Kidney epithelial cell (primary cell): ENCODE measurements around the gene GNB4. TPM values are rescaled to one million over a fixed set of nuclear protein-coding genes. Genes with fewer than 3 reads are reported as not detected.

Experiments
- DNase-seq: peaks from one replicate; pipeline ENCODE4 v3.0.0-alpha.2; 2010; ENCODE audit warnings: low read depth
- H3K27me3 ChIP-seq: 2 replicates; pipeline ENCODE4 v1.6.0; 2011; ENCODE audit warnings: low read length; ENCODE audit not compliant: control insufficient read depth, insufficient read depth
- H3K36me3 ChIP-seq: 2 replicates; pipeline ENCODE4 v1.5.1; 2011; ENCODE audit warnings: low read length; ENCODE audit not compliant: control insufficient read depth, insufficient read depth
- H3K4me3 ChIP-seq: 2 replicates; pipeline ENCODE4 v1.5.1; 2011; ENCODE audit warnings: low read depth, mild to moderate bottlenecking, control low read depth, low read length
- total RNA-seq: library from RNA; depleted of rRNA; stranded (reverse); fragments of >200 nt; gene quantifications from 2 replicates; pipeline ENCODE4 v1.2.3, GENCODE V29; 2015
- TF ChIP-seq, protein P1 (sequence below): IDR thresholded peaks from 2 replicates; pipeline ENCODE4 v1.5.1; 2011; ENCODE audit warnings: mild to moderate bottlenecking, moderate library complexity, low read length, control low read depth, inconsistent platforms; ENCODE audit not compliant: insufficient read depth, poor library complexity, severe bottlenecking

The GNB4 gene
- total RNA-seq, 1 donor from 2014 or later: 26.2 TPM

DNA sequence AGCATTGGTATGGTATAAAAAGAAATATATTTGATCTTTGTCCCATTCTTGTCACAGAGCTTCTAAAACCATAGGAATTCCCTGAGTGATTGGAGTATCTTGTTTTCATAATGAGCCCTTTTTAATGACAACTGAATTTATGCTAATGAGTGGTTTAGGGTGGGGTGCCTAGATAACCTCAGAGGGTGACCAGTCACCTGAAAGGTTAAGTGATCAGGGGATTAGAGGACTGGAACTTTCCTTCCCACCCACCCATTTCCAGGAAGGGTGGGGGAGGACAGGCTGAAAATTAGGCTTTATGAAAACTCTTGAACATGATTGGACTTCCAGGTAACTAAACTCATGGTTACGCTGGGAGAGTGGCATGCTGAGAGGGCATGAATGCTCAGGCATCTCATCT lies 95.3 kb downstream of the GNB4 start:
- no peak overlapping the region for H3K4me3 ChIP-seq
- no peaks in the 10 kb centered on the region for H3K36me3 ChIP-seq
- no peaks in the 10 kb centered on the region for H3K27me3 ChIP-seq
- TF ChIP-seq, protein P1, sequence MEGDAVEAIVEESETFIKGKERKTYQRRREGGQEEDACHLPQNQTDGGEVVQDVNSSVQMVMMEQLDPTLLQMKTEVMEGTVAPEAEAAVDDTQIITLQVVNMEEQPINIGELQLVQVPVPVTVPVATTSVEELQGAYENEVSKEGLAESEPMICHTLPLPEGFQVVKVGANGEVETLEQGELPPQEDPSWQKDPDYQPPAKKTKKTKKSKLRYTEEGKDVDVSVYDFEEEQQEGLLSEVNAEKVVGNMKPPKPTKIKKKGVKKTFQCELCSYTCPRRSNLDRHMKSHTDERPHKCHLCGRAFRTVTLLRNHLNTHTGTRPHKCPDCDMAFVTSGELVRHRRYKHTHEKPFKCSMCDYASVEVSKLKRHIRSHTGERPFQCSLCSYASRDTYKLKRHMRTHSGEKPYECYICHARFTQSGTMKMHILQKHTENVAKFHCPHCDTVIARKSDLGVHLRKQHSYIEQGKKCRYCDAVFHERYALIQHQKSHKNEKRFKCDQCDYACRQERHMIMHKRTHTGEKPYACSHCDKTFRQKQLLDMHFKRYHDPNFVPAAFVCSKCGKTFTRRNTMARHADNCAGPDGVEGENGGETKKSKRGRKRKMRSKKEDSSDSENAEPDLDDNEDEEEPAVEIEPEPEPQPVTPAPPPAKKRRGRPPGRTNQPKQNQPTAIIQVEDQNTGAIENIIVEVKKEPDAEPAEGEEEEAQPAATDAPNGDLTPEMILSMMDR: no peak
- DNase-seq: no peak

DNA sequence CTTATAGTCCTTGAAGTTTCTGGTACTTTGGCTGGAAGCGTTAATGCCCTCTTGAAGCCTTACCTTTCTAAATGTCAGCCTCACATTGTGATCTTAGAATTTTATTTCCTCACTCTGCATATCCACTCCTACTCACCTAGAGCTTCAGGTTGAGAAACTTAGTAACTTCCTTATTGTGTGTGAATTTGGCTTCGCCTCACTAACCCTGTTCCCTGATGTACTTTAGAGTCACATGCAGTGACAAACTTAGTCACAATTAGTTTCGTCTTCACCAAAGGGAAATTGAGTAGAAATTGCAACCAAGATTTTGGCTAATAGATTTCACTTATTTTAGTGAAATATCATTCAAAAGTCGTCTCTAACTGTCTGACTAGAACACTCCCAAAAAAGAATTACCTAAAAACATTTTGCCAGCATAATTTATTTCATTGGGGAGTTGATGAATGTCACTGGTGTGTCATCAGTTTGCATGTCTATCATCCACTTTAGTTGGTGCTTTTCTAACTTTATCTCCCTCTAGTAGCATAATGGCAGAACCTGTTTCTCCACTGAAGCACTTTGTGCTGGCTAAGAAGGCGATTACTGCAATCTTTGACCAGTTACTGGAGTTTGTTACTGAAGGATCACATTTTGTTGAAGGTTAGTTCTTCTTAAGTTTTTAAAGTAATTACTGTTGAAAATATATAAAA lies 102.8 kb downstream of the GNB4 start:
- no peaks in the 10 kb centered on the region for H3K27me3 ChIP-seq
- H3K4me3 ChIP-seq: peak overlapping the region; percentile 76
- TF ChIP-seq, protein P1: no peak
- no peak for DNase-seq
- no peaks in the 10 kb centered on the region for H3K36me3 ChIP-seq

DNA sequence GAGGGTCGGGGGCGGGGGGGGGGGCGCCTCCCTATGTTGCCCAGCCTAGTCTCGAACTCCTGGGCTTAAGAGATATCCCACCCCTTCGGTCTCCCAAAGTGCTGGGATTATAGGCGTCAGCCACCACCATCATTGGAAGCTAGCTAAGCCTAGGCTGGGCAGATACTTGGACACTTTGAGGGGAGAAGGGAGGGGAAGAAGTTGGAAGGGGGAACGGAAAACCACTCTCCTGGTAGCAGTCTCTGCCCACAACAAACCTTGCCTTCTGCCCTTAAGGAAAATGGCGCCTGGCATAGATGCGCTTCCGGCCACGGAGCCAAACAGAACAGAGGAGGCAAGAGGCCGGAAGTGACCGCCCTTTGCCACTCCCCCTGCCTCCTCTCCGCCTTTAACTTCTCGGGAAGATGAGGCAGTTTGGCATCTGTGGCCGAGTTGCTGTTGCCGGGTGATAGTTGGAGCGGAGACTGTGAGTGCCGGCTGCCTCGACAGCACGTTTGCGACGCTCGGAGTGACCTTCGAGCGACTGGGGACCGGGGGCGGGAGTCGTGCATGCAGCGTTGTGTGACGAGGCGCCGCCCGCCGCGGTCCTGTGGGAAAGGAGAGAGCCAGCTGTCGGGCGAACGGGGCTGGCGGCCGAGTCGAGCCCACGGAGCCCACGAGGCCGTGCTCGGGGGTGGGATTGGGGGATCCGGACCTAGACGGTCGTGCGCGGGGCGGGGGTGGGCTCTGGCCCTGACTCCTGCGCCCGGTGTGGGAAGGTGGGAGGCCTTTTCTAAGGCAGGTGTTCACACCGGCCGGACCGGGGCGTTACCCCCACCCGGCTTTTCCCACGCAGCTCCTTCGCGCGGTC lies 103.7 kb downstream of the GNB4 start, which contains the start of gene MFN1:
Gene MFN1 (plus strand): TSS at position 365 of the 850 bp plus-strand sequence. CDS start 1,143 bp downstream, outside the sequence.
- H3K36me3 ChIP-seq: no peaks in the 10 kb centered on the region

More for the DNA sequence above, 103.7 kb downstream of the GNB4 start, which contains the start of gene MFN1:
- DNase-seq: peak; percentile 87
- Histone ChIP-seq H3K4me3 (peak within 1 kb of the TSS; percentile 76), H3K27me3 (no peaks in the 10 kb centered on the region)
- TF ChIP-seq, protein P1: no peak

Other genes with a start within 250 kb of the GNB4 start
- gene KCNMB3, start 200.4 kb downstream of the GNB4 start, total RNA-seq: 0.96 and 1.9 TPM in 2 replicates
- 44.4 and 48.6 TPM in 2 replicates for gene ZNF639, start 128.4 kb downstream of the GNB4 start, total RNA-seq
- 38.0 and 40.1 TPM in 2 replicates for gene MFN1, start 103.8 kb downstream of the GNB4 start, total RNA-seq
- 84.6 and 94.1 TPM in 2 replicates for gene ACTL6A, start 111.5 kb upstream of the GNB4 start, total RNA-seq
- 51.2 and 54.1 TPM in 2 replicates for gene MRPL47, start 153.2 kb upstream of the GNB4 start, total RNA-seq
- gene NDUFB5, start 153.3 kb upstream of the GNB4 start, total RNA-seq: 93.0 and 103 TPM in 2 replicates
- gene USP13, start 201.6 kb upstream of the GNB4 start, total RNA-seq: 6.4 and 7.8 TPM in 2 replicates